Activated CD4-positive, alpha-beta T cell treated with anti-CD3 and anti-CD28 coated beads, Interleukin-2, amount 50 U/mL, for 48 hours (primary cell): ENCODE data around the gene PRMT2.
"Not testable (repeated sequence)": the region's sequence is repeated elsewhere in the genome, so short reads cannot be mapped to it uniquely, and the experiment has no call there.

Source experiments
- DNase-seq, 2 experiments: peaks; one replicate each; pipeline ENCODE4 v3.0.0-alpha.2; 2020

Gene PRMT2

GRCh38 chr21:46618738-46619379 is 16.6 kb upstream of the PRMT2 start:
- no peak for DNase-seq

GRCh38 chr21:46619846-46620245 is 15.6 kb upstream of the PRMT2 start:
- DNase-seq = no peak

- no peak for DNase-seq
Measured at GRCh38 chr21:46620846-46621245, 14.6 kb upstream of the PRMT2 start.

- DNase-seq = no peak
Measured at GRCh38 chr21:46621457-46622182, 13.9 kb upstream of the PRMT2 start.

GRCh38 chr21:46622226-46622625 is 13.2 kb upstream of the PRMT2 start:
- no peak for DNase-seq

GRCh38 chr21:46624050-46624449 is 11.4 kb upstream of the PRMT2 start:
- DNase-seq = no peak

GRCh38 chr21:46625759-46626158 is 9.7 kb upstream of the PRMT2 start:
- DNase-seq = no peak

GRCh38 chr21:46626536-46626935 is 8.9 kb upstream of the PRMT2 start:
- DNase-seq = no peak

GRCh38 chr21:46626975-46627501 is 8.4 kb upstream of the PRMT2 start:
- no peak for DNase-seq

GRCh38 chr21:46627726-46628125 is 7.7 kb upstream of the PRMT2 start:
- DNase-seq = no peak

- DNase-seq = no peak
Measured at GRCh38 chr21:46628868-46629267, 6.6 kb upstream of the PRMT2 start.

- not testable (repeated sequence) for DNase-seq
Measured at GRCh38 chr21:46630915-46631314, 4.6 kb upstream of the PRMT2 start.

- DNase-seq = no peak
Measured at GRCh38 chr21:46633566-46633965, 1.9 kb upstream of the PRMT2 start.

- DNase-seq = peak in 1 of 2 experiments; percentile 46
Measured at GRCh38 chr21:46634427-46634826, 1.0 kb upstream of the PRMT2 start.

GRCh38 chr21:46634966-46635323 is 529 bp upstream of the PRMT2 start:
- peak in 1 of 2 experiments; percentile 59 for DNase-seq

GRCh38 chr21:46636181-46636512 is 673 bp downstream of the PRMT2 start:
- DNase-seq = no peak

- no peak for DNase-seq
Measured at GRCh38 chr21:46636550-46637285, 1.2 kb downstream of the PRMT2 start.

- no peak for DNase-seq
Measured at GRCh38 chr21:46637952-46638746, 2.7 kb downstream of the PRMT2 start.

- no peak for DNase-seq
Measured at GRCh38 chr21:46639489-46640386, 4.3 kb downstream of the PRMT2 start.

- DNase-seq = no peak
Measured at GRCh38 chr21:46641656-46642055, 6.2 kb downstream of the PRMT2 start.

GRCh38 chr21:46643379-46644177 is 8.1 kb downstream of the PRMT2 start:
- no peak for DNase-seq
